ENCODE results near the gene TF.

- TF ChIP-seq POLR2AphosphoS5 (IDR thresholded peaks at IDR 0.05; ENCODE audit: borderline replicate concordance, low read depth, low read length): no peak
- TF ChIP-seq EZH2 (IDR thresholded peaks at IDR 0.05): no peak
Observed at GRCh38 chr3:133697960-133698359, 48.2 kb upstream of the TF start.
